DOHH2 (cell line): ENCODE data around the gene GDI1.

Experiments
- CTCF ChIP-seq: fragments of 200-600 bp; sonication (generic); IDR thresholded peaks from one replicate; pipeline ENCODE4 v1.5.1; 2014; ENCODE audit warnings: antibody characterized with exemption, mild to moderate bottlenecking, low read depth, low read length; ENCODE audit not compliant: poor library complexity, severe bottlenecking
- EZH2phosphoT487 ChIP-seq: fragments of 200-600 bp; sonication (generic); IDR thresholded peaks from 2 replicates; pipeline ENCODE4 v1.6.1; 2017; ENCODE audit warnings: borderline replicate concordance, mild to moderate bottlenecking, antibody characterized with exemption, low read length, moderate library complexity, mixed read lengths

- TF ChIP-seq CTCF (no peak), EZH2phosphoT487 (no peak)
Observed at GRCh38 chrX:154458954-154459778, 22.2 kb downstream of the GDI1 start.
